Mesothelial cell of epicardium (in vitro differentiated cells): ENCODE results near the gene ASPRV1. TPM values are rescaled to one million over a fixed set of nuclear protein-coding genes. Genes with fewer than 3 reads are reported as not detected.

Experiments used
- DNase-seq, 2 experiments: peaks; one replicate each; pipeline ENCODE4 v3.0.0; 2021; ENCODE audit warnings: low spot score in 2 of 2; ENCODE audit not compliant: unreplicated experiment in 2 of 2
- H3K27ac Mint-ChIP-seq: 2 replicates; pipeline ENCODE4 v1.8.0; 2021; ENCODE audit warnings: mixed read lengths
- H3K27me3 Mint-ChIP-seq: 2 replicates; pipeline ENCODE4 v1.8.0; 2021; ENCODE audit warnings: low read depth, mixed read lengths
- H3K36me3 Mint-ChIP-seq: 2 replicates; pipeline ENCODE4 v1.8.0; 2021; ENCODE audit warnings: mixed read lengths
- H3K4me1 Mint-ChIP-seq: 2 replicates; pipeline ENCODE4 v1.8.0; 2021; ENCODE audit warnings: mixed read lengths
- H3K4me3 Mint-ChIP-seq: 2 replicates; pipeline ENCODE4 v1.8.0; 2021; ENCODE audit warnings: mild to moderate bottlenecking, moderate library complexity, mixed read lengths
- H3K9me3 Mint-ChIP-seq: 2 replicates; pipeline ENCODE4 v1.8.0; 2021; ENCODE audit warnings: mixed read lengths
- CTCF ChIP-seq: fragments of 200-600 bp; sonication (generic); IDR thresholded peaks from one replicate; pipeline ENCODE4 v1.5.0; 2021; ENCODE audit warnings: antibody characterized with exemption; ENCODE audit not compliant: unreplicated experiment
- total RNA-seq: library from RNA; stranded (reverse); gene quantifications from 3 replicates; pipeline ENCODE4 v1.2.1, GENCODE V29; 2021

The ASPRV1 gene
- total RNA-seq, 1 donor from 2014 or later = 3.6 TPM

DNA sequence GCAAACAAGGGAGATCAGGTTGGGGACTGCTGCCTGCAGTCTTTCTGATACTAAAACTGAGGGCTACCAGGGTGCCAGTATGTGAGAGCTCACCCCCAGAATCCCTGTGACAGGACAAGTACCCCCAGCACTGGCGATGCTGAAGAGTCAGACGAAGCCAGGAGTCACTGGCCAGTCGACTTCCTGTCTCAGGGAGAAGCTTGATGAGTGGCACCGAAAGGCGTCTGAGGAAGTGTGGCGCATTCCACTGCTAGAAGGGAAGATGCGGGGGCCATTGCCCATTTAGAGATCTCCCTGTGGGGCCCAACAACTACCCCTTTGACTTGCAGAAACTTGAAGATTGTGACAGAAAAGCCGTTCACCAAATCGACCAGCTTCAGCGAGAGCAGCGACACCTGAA, 24.5 kb downstream of the ASPRV1 start:
- no peak for TF ChIP-seq CTCF
- Mint-ChIP-seq H3K36me3 (peaks cover 35% of the 10 kb centered on the region), H3K4me1 (peaks cover 12% of the 10 kb centered on the region), H3K4me3 (no peak overlapping the region), H3K27me3 (no peaks in the 10 kb centered on the region), H3K27ac (no peak overlapping the region), H3K9me3 (no peaks in the 10 kb centered on the region)
- no peak for DNase-seq

DNA sequence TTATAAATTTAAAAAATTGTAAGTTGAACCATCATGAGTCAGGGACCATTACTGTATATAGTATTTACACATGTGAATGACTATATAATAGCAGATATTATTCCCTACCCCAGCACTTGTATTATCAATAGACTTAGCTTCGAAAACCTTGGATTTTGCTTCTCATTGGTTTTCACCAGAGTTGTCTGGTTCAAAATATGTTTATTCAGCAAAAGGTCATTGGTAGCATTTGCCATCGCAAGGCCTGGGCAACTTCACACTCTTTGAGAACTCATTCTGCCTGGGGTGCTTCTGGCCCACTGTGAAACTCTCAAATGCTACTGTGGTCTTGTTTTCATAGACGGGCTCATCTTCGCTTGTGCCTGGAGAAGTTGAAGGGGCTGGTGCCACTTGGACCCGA, 26.4 kb downstream of the ASPRV1 start:
- Mint-ChIP-seq H3K27ac (no peak overlapping the region), H3K27me3 (no peaks in the 10 kb centered on the region)
- TF ChIP-seq CTCF = no peak

DNA sequence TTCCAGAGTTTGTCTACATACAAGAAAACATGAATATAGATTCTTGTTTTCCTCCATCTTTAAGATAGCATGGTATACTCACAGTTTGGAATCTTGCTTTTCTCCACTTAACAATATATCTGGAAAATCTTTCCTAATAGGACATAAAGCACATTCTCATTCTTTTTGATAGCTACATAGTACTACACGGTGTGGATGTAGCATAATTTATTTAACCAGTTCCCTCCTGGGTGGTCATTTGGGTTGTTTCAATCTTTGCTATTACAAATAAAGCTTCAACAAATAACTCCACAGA, 26.9 kb downstream of the ASPRV1 start:
- Mint-ChIP-seq H3K27ac (peak overlapping the region; percentile 4), H3K36me3 (peaks cover 32% of the 10 kb centered on the region), H3K27me3 (no peaks in the 10 kb centered on the region), H3K9me3 (no peaks in the 10 kb centered on the region), H3K4me3 (no peak overlapping the region), H3K4me1 (peaks cover 12% of the 10 kb centered on the region)
- TF ChIP-seq CTCF = no peak
- no peak for DNase-seq

More for the DNA sequence above, 26.4 kb downstream of the ASPRV1 start:
- Mint-ChIP-seq H3K4me3 (no peak overlapping the region), H3K36me3 (peaks cover 34% of the 10 kb centered on the region), H3K9me3 (no peaks in the 10 kb centered on the region), H3K4me1 (peaks cover 12% of the 10 kb centered on the region)
- DNase-seq = no peak

DNA sequence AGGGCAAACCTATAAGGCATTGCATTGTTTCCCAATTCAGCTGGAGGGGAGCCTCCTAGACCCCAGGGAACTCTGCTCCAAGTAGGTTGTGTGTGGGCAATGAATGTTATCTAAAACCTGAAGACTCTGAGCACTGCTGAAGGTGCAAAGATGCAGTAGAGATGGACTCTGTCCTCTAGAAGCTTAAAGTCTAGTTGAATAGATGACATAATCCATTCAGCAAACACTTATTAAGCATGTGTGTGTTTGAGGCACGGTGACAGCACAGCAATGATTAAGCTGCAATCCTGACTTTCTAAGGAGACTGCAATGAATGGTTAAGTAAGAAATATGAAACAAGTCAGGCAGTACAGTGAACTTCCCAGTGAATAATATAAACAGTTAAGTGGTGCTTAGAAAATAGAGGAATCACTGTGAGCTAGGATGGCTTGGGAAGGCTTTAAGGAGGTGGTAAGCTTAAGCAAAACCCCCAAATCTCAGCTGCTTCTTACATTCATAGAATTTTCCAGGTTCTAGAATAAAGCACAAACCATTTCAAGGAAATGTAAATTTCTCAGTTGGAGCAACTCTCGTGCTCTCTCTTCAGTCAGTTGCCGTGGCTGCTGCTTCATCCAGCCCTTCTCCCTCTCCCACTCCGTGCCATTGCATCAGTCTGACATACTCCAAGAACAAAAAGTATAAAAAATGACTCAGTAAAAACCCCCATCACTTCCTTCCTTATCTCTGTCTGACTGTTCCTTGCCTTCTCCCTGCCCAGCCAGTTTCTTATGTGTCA, 27.4 kb downstream of the ASPRV1 start:
- H3K36me3 Mint-ChIP-seq = peaks cover 29% of the 10 kb centered on the region
- H3K9me3 Mint-ChIP-seq = no peaks in the 10 kb centered on the region
- H3K4me1 Mint-ChIP-seq = peaks cover 12% of the 10 kb centered on the region
- no peak overlapping the region for H3K4me3 Mint-ChIP-seq
- peak overlapping the region; percentile 4 for H3K27ac Mint-ChIP-seq
- H3K27me3 Mint-ChIP-seq = no peaks in the 10 kb centered on the region
- TF ChIP-seq CTCF = no peak
- DNase-seq = no peak

- Mint-ChIP-seq H3K36me3 (peaks cover 22% of the 10 kb centered on the region), H3K4me1 (peaks cover 12% of the 10 kb centered on the region)
- no peak for TF ChIP-seq CTCF
Observed at GRCh38 chr2:69933254-69933828, 28.1 kb downstream of the ASPRV1 start.

GRCh38 chr2:69932596-69932922, 28.9 kb downstream of the ASPRV1 start:
- peaks cover 20% of the 10 kb centered on the region for H3K36me3 Mint-ChIP-seq
- H3K4me3 Mint-ChIP-seq = no peak overlapping the region
- H3K27ac Mint-ChIP-seq = no peak overlapping the region
- no peaks in the 10 kb centered on the region for H3K9me3 Mint-ChIP-seq
- H3K4me1 Mint-ChIP-seq = peaks cover 12% of the 10 kb centered on the region
- no peak for TF ChIP-seq CTCF
- H3K27me3 Mint-ChIP-seq = no peaks in the 10 kb centered on the region
- DNase-seq = no peak

More at GRCh38 chr2:69933254-69933828, 28.1 kb downstream of the ASPRV1 start:
- H3K4me3 Mint-ChIP-seq = no peak overlapping the region
- no peak for DNase-seq
- peak overlapping the region; percentile 24 for H3K27ac Mint-ChIP-seq
- no peaks in the 10 kb centered on the region for H3K9me3 Mint-ChIP-seq
- H3K27me3 Mint-ChIP-seq = no peaks in the 10 kb centered on the region
